Thyroid gland (tissue), 4 donors: ENCODE measurements around the gene ST6GAL2.

Experiments used
- POLR2A ChIP-seq, 2 donors: fragments of 450-650 bp; IDR thresholded peaks; one replicate each; pipeline ENCODE4 v1.6.1; 2017; ENCODE audit warnings: antibody characterized with exemption in 2 of 2, mild to moderate bottlenecking in 2 of 2, moderate library complexity in 1 of 2
- TF ChIP-seq, protein P1 (sequence below), 6 experiments: fragments of 200-600 bp in 3 of 6; fragments of 450-650 bp in 3 of 6; sonication (generic) in 3 of 6; IDR thresholded peaks; one replicate each; pipeline ENCODE4 v1.5.1; 2016 to 2019; ENCODE audit warnings: antibody characterized with exemption in 6 of 6, mild to moderate bottlenecking in 2 of 6, inconsistent platforms in 1 of 6, moderate library complexity in 1 of 6

DNA sequence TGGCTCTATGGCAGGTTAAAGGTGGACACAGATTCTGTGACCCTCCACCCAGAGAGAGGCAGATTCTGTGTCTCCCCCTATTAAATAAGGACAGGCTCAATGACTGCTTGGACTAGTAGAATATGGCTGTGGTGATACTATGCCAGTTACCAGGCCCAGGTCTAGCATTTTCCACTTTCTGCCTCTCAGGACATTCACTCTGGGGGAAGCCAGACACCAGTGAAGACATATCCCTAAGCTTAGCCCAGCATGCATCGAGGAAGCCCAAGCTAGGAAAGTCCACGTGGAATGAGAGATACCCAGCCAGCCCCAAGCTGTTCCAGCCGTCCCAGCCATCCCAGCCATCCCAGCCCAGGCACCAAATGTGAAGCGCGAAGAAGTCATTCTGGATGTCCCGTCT is 40.3 kb downstream of the ST6GAL2 start:
- TF ChIP-seq POLR2A (IDR thresholded peaks at IDR 0.05) = no peak
- TF ChIP-seq, protein P1, sequence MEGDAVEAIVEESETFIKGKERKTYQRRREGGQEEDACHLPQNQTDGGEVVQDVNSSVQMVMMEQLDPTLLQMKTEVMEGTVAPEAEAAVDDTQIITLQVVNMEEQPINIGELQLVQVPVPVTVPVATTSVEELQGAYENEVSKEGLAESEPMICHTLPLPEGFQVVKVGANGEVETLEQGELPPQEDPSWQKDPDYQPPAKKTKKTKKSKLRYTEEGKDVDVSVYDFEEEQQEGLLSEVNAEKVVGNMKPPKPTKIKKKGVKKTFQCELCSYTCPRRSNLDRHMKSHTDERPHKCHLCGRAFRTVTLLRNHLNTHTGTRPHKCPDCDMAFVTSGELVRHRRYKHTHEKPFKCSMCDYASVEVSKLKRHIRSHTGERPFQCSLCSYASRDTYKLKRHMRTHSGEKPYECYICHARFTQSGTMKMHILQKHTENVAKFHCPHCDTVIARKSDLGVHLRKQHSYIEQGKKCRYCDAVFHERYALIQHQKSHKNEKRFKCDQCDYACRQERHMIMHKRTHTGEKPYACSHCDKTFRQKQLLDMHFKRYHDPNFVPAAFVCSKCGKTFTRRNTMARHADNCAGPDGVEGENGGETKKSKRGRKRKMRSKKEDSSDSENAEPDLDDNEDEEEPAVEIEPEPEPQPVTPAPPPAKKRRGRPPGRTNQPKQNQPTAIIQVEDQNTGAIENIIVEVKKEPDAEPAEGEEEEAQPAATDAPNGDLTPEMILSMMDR (IDR thresholded peaks at IDR 0.05) = no peak
